DOHH2 (cell line): ENCODE measurements around the gene MACC1.
"Not testable (repeated sequence)": the region's sequence is repeated elsewhere in the genome, so short reads cannot be mapped to it uniquely, and the experiment has no call there.

ENCODE experiments used
- H3F3A ChIP-seq: fragments of 200-600 bp; sonication (generic), shearing (Covaris generic); 2 replicates; pipeline ENCODE4 v1.6.0; 2016; ENCODE audit warnings: antibody characterized with exemption, mild to moderate bottlenecking; ENCODE audit not compliant: control insufficient read depth, insufficient read depth
- H3K27ac ChIP-seq: fragments of 200-600 bp; sonication (generic); 2 replicates; pipeline ENCODE4 v1.5.1; 2014; ENCODE audit warnings: low read depth, mild to moderate bottlenecking, low read length, moderate library complexity
- H3K27me3 ChIP-seq: fragments of 200-600 bp; sonication (generic); 2 replicates; pipeline ENCODE4 v1.6.1; 2014; ENCODE audit warnings: mild to moderate bottlenecking, low read length, mixed read lengths; ENCODE audit not compliant: control insufficient read depth
- H3K36me3 ChIP-seq: fragments of 200-600 bp; sonication (generic); 2 replicates; pipeline ENCODE4 v1.6.1; 2014; ENCODE audit warnings: mild to moderate bottlenecking, low read length, moderate library complexity, mixed read lengths; ENCODE audit not compliant: control insufficient read depth
- H3K4me1 ChIP-seq: fragments of 200-600 bp; sonication (generic); 2 replicates; pipeline ENCODE4 v1.6.1; 2014; ENCODE audit warnings: mild to moderate bottlenecking, low read length, mixed read lengths; ENCODE audit not compliant: control insufficient read depth
- H3K4me2 ChIP-seq: fragments of 200-600 bp; sonication (generic); 2 replicates; pipeline ENCODE4 v1.6.0; 2014; ENCODE audit warnings: mild to moderate bottlenecking, low read length, moderate library complexity
- H3K4me3 ChIP-seq: fragments of 200-600 bp; sonication (generic); 2 replicates; pipeline ENCODE4 v1.5.1; 2014; ENCODE audit warnings: mild to moderate bottlenecking, low read length, mixed read lengths
- H3K79me2 ChIP-seq: fragments of 200-600 bp; sonication (generic); 2 replicates; pipeline ENCODE4 v1.6.1; 2014; ENCODE audit warnings: mild to moderate bottlenecking, low read length, mixed read lengths; ENCODE audit not compliant: control insufficient read depth
- H3K9me2 ChIP-seq: fragments of 200-600 bp; sonication (generic); replicated peaks from 2 replicates; pipeline ENCODE4 v1.6.1; 2014; ENCODE audit warnings: mild to moderate bottlenecking, low read length, mixed read lengths; ENCODE audit not compliant: control insufficient read depth
- H3K9me3 ChIP-seq: fragments of 200-600 bp; sonication (generic); 2 replicates; pipeline ENCODE4 v1.6.1; 2014; ENCODE audit warnings: antibody characterized with exemption, low read length, mixed read lengths; ENCODE audit not compliant: control insufficient read depth, insufficient read depth
- H4K20me1 ChIP-seq: fragments of 200-600 bp; sonication (generic); 2 replicates; pipeline ENCODE4 v1.6.0; 2014; ENCODE audit warnings: low read depth, mild to moderate bottlenecking, antibody characterized with exemption, low read length, moderate library complexity; ENCODE audit not compliant: control insufficient read depth, insufficient read depth
- EZH2phosphoT487 ChIP-seq: fragments of 200-600 bp; sonication (generic); IDR thresholded peaks from 2 replicates; pipeline ENCODE4 v1.6.1; 2017; ENCODE audit warnings: borderline replicate concordance, mild to moderate bottlenecking, antibody characterized with exemption, low read length, moderate library complexity, mixed read lengths
- TF ChIP-seq, protein P1 (sequence below): fragments of 200-600 bp; sonication (generic); IDR thresholded peaks from one replicate; pipeline ENCODE4 v1.5.1; 2014; ENCODE audit warnings: antibody characterized with exemption, mild to moderate bottlenecking, low read depth, low read length; ENCODE audit not compliant: poor library complexity, severe bottlenecking

Gene MACC1

DNA sequence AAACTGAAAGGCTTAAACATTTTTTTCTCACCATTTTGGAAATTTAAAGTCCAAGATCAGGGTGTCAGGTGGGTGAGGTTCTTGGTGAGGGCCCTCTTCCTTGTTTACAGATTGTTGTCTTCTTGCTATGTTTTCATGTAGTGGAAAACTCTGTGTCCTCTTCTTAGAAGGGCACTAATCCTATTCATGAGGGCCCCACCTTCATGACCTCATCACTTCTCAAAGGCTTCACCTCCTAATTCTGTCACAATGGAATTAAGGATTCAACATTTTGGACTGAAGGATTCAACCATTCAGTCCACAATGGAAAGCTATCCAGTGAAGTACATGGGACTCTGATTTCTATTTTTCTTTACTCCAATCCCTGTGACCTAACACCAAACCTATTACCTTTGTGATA lies 27.3 kb downstream of the MACC1 start:
- H3F3A ChIP-seq, result no peaks in the 10 kb centered on the region; the same call in 1 of the 2 replicates
- H3K4me3 ChIP-seq, result no peak overlapping the region
- H3K27ac ChIP-seq, result no peak overlapping the region
- no peaks in the 10 kb centered on the region for H3K9me2 ChIP-seq
- TF ChIP-seq EZH2phosphoT487, result no peak
- TF ChIP-seq, protein P1, sequence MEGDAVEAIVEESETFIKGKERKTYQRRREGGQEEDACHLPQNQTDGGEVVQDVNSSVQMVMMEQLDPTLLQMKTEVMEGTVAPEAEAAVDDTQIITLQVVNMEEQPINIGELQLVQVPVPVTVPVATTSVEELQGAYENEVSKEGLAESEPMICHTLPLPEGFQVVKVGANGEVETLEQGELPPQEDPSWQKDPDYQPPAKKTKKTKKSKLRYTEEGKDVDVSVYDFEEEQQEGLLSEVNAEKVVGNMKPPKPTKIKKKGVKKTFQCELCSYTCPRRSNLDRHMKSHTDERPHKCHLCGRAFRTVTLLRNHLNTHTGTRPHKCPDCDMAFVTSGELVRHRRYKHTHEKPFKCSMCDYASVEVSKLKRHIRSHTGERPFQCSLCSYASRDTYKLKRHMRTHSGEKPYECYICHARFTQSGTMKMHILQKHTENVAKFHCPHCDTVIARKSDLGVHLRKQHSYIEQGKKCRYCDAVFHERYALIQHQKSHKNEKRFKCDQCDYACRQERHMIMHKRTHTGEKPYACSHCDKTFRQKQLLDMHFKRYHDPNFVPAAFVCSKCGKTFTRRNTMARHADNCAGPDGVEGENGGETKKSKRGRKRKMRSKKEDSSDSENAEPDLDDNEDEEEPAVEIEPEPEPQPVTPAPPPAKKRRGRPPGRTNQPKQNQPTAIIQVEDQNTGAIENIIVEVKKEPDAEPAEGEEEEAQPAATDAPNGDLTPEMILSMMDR, result no peak
- H3K4me2 ChIP-seq, result no peak overlapping the region
- peaks cover 38% of the 10 kb centered on the region for H3K4me1 ChIP-seq
- H4K20me1 ChIP-seq, result no peaks in the 10 kb centered on the region
- 0 out of 2 replicates have a peak, but pooled peaks cover 3% of the 10 kb centered on the region for H3K9me3 ChIP-seq
- H3K36me3 ChIP-seq, result 0 out of 2 replicates have a peak, but pooled peaks cover 2% of the 10 kb centered on the region
- H3K79me2 ChIP-seq, result no peaks in the 10 kb centered on the region; the same call in none of the 2 replicates
- H3K27me3 ChIP-seq, result no peaks in the 10 kb centered on the region

DNA sequence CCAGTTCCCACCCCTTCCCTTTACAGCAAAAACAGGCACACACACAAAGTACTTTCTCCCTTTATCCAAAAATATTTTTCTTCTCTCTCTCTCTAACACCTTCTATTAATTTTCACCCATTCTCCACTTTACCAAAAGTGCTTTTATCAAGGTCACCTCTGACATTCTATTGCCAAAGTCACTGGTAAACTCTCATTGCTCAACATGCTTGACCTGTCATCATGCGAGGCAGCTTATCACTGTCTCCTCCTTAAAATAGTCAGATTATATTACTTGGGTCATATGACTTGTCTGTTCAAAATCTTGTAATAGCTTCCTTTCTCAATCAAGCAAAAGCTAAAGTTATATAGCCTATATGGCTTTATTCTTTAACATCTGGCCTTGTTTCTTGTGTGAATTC lies 28.6 kb downstream of the MACC1 start:
- Histone ChIP-seq H3K36me3 (0 out of 2 replicates have a peak, but pooled peaks cover 2% of the 10 kb centered on the region), H3F3A (no peaks in the 10 kb centered on the region; the same call in 1 of the 2 replicates), H3K27ac (no peak overlapping the region), H3K9me3 (0 out of 2 replicates have a peak, but pooled peaks cover 3% of the 10 kb centered on the region), H3K4me3 (no peak overlapping the region), H3K4me2 (no peak overlapping the region), H4K20me1 (no peaks in the 10 kb centered on the region), H3K9me2 (no peaks in the 10 kb centered on the region), H3K79me2 (no peaks in the 10 kb centered on the region; the same call in none of the 2 replicates), H3K27me3 (no peaks in the 10 kb centered on the region), H3K4me1 (peaks cover 32% of the 10 kb centered on the region)
- TF ChIP-seq EZH2phosphoT487, result no peak
- TF ChIP-seq, protein P1, result no peak

DNA sequence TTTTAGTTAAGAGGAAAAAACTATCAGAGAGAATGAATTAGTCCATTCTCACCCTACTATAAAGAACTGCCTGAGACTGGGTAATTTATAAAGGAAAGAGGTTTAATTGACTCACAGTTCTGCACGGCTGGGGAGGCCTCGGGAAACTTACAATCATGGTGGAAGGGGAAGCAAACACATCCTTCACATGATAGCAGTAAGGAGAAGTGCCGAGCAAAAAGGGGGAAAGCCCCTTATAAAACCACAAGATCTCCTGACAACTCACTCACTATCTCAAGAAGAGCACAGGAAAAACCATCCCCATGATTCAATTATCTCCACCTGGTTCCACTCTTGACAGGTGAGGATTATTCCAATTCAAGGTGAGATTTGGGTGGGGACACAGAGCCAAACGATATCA lies 29.3 kb downstream of the MACC1 start:
- H3K27me3 ChIP-seq, H3K79me2 ChIP-seq, H3F3A ChIP-seq, H4K20me1 ChIP-seq, H3K36me3 ChIP-seq, H3K27ac ChIP-seq, H3K9me2 ChIP-seq, H3K4me2 ChIP-seq, H3K4me3 ChIP-seq, H3K9me3 ChIP-seq: not testable (repeated sequence)
- peaks cover 28% of the 10 kb centered on the region for H3K4me1 ChIP-seq

- Histone ChIP-seq H3K79me2 (no peaks in the 10 kb centered on the region; the same call in none of the 2 replicates), H3K36me3 (no peaks in the 10 kb centered on the region), H3K9me2 (no peaks in the 10 kb centered on the region), H3K9me3 (0 out of 2 replicates have a peak, but pooled peaks cover 3% of the 10 kb centered on the region), H3K4me2 (no peak overlapping the region), H3K27me3 (no peaks in the 10 kb centered on the region), H3K4me3 (no peak overlapping the region), H3F3A (no peaks in the 10 kb centered on the region; the same call in 1 of the 2 replicates), H4K20me1 (no peaks in the 10 kb centered on the region), H3K27ac (no peak overlapping the region), H3K4me1 (peaks cover 20% of the 10 kb centered on the region)
- TF ChIP-seq EZH2phosphoT487, result no peak
- TF ChIP-seq, protein P1, result no peak
These were observed 31.2 kb downstream of the MACC1 start for GRCh38 chr7:20185988-20186387.
